Measurements from ENCODE around the gene PLSCR1.
"Not testable (repeated sequence)": the region's sequence is repeated elsewhere in the genome, so short reads cannot be mapped to it uniquely, and the experiment has no call there.

The PLSCR1 gene

DNA sequence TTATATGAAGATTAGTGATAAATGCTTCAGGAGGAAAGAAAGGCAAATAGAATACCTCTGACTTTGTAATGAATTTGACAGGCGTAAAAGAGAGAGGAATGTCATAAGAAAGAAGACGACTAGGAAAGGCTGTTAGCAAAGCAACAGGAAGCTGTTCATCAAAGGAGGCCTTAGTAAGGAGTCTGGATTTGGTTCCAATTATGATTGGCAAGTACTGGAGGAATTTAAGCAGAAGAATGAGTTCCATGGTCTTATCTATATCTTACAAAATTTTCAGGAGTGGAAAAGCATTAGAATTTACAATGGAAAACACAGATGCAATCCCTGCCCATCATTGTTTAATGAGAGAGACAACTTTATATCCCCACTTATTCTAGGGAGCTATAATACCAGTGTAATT is 13.8 kb downstream of the PLSCR1 start:
- no peak overlapping the region for H3K4me3 ChIP-seq (ENCODE audit: low read depth, low read length)
- H3K36me3 ChIP-seq (ENCODE audit: control insufficient read depth, insufficient read depth, low read length) = no peaks in the 10 kb centered on the region
- no peak overlapping the region for H3K9ac ChIP-seq (ENCODE audit: low read depth, low read length)
- H3K27me3 ChIP-seq (ENCODE audit: control insufficient read depth, insufficient read depth, low read length) = no peaks in the 10 kb centered on the region
- H3K4me1 ChIP-seq (ENCODE audit: control insufficient read depth, insufficient read depth, low read length) = peaks cover 9% of the 10 kb centered on the region
- no peaks in the 10 kb centered on the region for H3K9me3 ChIP-seq (ENCODE audit: control insufficient read depth, insufficient read depth, low read length)

DNA sequence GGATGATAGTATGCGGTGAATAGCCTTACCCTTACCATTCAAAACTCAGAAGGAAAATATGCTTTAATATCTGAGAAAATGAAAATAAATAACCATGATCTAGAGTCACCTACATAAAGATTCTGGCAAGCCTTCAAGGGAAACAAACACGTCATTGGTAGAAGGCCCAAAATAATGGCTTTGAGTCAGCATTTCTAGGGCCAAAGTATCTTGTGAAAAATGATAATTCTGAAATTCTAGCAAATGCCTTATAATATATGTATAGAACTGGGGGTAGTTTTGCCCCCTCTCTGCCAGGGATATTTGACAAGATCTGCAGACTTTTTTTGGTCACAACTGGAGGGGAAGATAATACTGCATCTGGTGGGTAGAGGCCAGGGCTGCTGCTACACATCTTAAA is 15.4 kb downstream of the PLSCR1 start:
- H3K27me3 ChIP-seq (ENCODE audit: control insufficient read depth, insufficient read depth, low read length) = no peaks in the 10 kb centered on the region
- H3K4me1 ChIP-seq (ENCODE audit: control insufficient read depth, insufficient read depth, low read length) = peaks cover 9% of the 10 kb centered on the region
- no peak overlapping the region for H3K9ac ChIP-seq (ENCODE audit: low read depth, low read length)
- H3K9me3 ChIP-seq (ENCODE audit: control insufficient read depth, insufficient read depth, low read length) = no peaks in the 10 kb centered on the region
- no peak overlapping the region for H3K4me3 ChIP-seq (ENCODE audit: low read depth, low read length)
- no peaks in the 10 kb centered on the region for H3K36me3 ChIP-seq (ENCODE audit: control insufficient read depth, insufficient read depth, low read length)

DNA sequence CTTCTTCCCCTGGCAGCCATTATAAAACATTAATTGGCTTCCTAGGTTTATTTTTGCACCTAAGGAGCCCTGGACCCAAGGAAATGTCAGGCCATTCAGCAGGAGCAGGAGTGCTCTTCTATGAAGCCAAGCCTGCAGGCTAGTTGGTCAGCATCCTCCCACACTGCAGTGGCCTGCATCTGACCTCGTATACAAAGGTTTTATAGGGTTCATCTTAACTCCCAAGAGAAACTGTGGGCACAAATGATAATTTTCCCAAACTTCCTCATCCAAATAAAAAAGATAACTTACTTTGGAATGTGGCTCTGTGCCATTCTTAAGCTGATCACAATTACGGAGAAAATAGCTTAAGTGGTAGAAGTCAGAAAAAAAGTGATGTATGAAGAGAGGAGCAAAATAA is 19.4 kb downstream of the PLSCR1 start:
- Histone ChIP-seq H3K27me3 (ENCODE audit: control insufficient read depth, insufficient read depth, low read length) (no peaks in the 10 kb centered on the region), H3K4me3 (ENCODE audit: low read depth, low read length) (no peak overlapping the region), H3K4me1 (ENCODE audit: control insufficient read depth, insufficient read depth, low read length) (peaks cover 18% of the 10 kb centered on the region), H3K36me3 (ENCODE audit: control insufficient read depth, insufficient read depth, low read length) (no peaks in the 10 kb centered on the region), H3K9me3 (ENCODE audit: control insufficient read depth, insufficient read depth, low read length) (no peaks in the 10 kb centered on the region), H3K9ac (ENCODE audit: low read depth, low read length) (no peak overlapping the region)

DNA sequence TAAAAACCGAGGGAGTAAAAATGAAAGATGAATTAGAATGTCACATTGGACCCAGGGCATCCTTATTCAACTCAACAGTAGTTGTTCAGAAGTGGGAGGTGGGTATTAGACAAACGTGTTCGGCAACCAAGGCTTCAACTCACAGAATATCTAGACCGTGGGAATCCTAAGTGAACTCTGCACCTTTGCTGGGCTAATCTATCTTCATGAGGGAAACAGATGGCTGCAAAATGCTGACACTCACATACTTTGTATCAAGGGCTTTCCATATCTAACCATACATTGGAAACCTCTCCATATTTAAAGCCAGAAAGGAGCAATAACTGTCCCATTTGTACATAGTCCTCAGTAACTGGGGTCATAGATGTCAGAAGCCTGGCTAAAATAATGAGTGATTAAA is 20.9 kb downstream of the PLSCR1 start:
- Histone ChIP-seq H3K36me3 (ENCODE audit: control insufficient read depth, insufficient read depth, low read length) (no peaks in the 10 kb centered on the region), H3K9me3 (ENCODE audit: control insufficient read depth, insufficient read depth, low read length) (no peaks in the 10 kb centered on the region), H3K4me1 (ENCODE audit: control insufficient read depth, insufficient read depth, low read length) (peaks cover 18% of the 10 kb centered on the region), H3K4me3 (ENCODE audit: low read depth, low read length) (no peak overlapping the region), H3K9ac (ENCODE audit: low read depth, low read length) (no peak overlapping the region), H3K27me3 (ENCODE audit: control insufficient read depth, insufficient read depth, low read length) (no peaks in the 10 kb centered on the region)

DNA sequence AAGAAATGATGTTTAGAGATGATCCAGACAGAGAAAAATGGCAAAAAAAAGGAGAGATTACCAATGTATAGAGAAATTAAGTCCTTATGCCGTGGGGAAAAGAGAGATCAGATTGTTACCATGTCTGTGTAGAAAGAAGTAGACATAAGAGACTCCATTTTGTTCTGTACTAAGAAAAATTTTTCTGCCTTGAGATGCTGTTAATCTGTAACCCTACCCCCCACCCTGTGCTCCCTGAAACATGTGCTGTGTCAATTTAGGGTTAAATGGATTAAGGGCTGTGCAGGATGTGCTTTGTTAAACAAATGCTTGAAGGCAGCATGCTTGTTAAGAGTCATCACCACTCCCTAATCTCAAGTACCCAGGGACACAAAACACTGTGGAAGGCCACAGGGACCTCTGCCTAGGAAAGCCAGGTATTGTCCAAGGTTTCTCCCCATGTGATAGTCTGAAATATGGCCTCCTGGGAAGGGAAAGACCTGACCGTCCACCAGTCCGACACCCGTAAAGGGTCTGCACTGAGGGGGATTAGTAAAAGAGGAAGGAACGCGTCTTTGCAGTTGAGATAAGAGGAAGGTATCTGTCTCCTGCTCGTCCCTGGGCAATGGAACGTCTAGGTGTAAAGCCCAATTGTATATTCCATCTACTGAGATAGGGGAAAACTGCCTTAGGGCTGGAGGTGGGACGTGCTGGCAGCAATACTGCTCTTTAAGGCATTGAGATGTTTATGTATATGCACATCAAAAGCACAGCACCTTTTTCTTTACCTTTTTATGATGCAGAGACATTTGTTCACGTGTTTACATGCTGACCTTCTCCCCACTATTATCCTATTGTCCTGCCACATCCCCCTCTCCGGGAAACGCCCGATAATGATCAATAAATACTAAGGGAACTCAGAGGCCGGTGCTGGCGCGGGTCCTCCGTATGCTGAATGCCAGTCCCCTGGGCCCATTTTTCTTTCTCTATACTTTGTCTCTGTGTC is 21.9 kb downstream of the PLSCR1 start:
- not testable (repeated sequence) for H3K27me3 ChIP-seq (ENCODE audit: control insufficient read depth, insufficient read depth, low read length); H3K9me3 ChIP-seq (ENCODE audit: control insufficient read depth, insufficient read depth, low read length); H3K9ac ChIP-seq (ENCODE audit: low read depth, low read length); H3K36me3 ChIP-seq (ENCODE audit: control insufficient read depth, insufficient read depth, low read length)
- Histone ChIP-seq H3K4me1 (ENCODE audit: control insufficient read depth, insufficient read depth, low read length) (peaks cover 18% of the 10 kb centered on the region), H3K4me3 (ENCODE audit: low read depth, low read length) (peak overlapping the region; percentile 30)

DNA sequence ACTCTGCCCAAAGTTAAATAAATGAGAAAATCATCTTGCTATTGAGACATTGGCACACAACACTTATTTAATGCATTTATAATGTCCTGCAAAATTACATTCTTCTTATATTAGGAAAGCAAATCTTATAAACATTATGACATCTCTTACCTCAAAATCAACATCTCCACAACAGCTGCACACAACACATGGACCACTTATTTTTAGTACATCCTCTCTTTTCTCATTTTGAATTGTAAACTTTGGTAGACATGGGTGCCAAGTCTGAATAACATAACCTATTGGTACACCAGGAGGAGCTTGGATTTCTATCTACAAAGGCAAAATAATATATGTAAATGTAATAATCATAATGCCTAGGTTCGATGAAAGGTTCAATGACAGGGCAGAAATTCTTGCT is 23.0 kb downstream of the PLSCR1 start:
- Histone ChIP-seq H3K9me3 (ENCODE audit: control insufficient read depth, insufficient read depth, low read length) (no peaks in the 10 kb centered on the region), H3K36me3 (ENCODE audit: control insufficient read depth, insufficient read depth, low read length) (no peaks in the 10 kb centered on the region), H3K9ac (ENCODE audit: low read depth, low read length) (no peak overlapping the region), H3K27me3 (ENCODE audit: control insufficient read depth, insufficient read depth, low read length) (no peaks in the 10 kb centered on the region), H3K4me3 (ENCODE audit: low read depth, low read length) (no peak overlapping the region), H3K4me1 (ENCODE audit: control insufficient read depth, insufficient read depth, low read length) (peaks cover 18% of the 10 kb centered on the region)

DNA sequence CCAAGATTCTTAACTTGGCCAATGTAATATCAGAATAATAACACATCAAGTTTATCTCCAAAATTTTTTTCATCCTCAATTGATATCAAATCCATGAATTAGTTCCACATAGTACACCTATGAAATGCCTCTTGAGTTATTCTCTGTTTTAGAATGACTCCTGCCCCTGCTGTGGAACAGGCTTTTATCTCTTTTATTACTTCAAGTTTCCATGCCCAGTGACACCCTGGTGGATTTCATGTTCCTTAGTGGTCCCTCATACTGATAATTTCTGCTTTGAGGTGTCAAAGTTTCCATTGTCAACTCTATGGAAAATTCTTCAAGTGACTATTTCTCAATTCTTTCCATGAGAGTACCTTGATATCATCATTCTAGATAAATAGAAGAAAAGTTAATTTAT is 24.6 kb downstream of the PLSCR1 start:
- Histone ChIP-seq H3K36me3 (ENCODE audit: control insufficient read depth, insufficient read depth, low read length) (no peaks in the 10 kb centered on the region), H3K9ac (ENCODE audit: low read depth, low read length) (no peak overlapping the region), H3K4me3 (ENCODE audit: low read depth, low read length) (no peak overlapping the region), H3K27me3 (ENCODE audit: control insufficient read depth, insufficient read depth, low read length) (no peaks in the 10 kb centered on the region), H3K9me3 (ENCODE audit: control insufficient read depth, insufficient read depth, low read length) (no peaks in the 10 kb centered on the region), H3K4me1 (ENCODE audit: control insufficient read depth, insufficient read depth, low read length) (peaks cover 15% of the 10 kb centered on the region)

DNA sequence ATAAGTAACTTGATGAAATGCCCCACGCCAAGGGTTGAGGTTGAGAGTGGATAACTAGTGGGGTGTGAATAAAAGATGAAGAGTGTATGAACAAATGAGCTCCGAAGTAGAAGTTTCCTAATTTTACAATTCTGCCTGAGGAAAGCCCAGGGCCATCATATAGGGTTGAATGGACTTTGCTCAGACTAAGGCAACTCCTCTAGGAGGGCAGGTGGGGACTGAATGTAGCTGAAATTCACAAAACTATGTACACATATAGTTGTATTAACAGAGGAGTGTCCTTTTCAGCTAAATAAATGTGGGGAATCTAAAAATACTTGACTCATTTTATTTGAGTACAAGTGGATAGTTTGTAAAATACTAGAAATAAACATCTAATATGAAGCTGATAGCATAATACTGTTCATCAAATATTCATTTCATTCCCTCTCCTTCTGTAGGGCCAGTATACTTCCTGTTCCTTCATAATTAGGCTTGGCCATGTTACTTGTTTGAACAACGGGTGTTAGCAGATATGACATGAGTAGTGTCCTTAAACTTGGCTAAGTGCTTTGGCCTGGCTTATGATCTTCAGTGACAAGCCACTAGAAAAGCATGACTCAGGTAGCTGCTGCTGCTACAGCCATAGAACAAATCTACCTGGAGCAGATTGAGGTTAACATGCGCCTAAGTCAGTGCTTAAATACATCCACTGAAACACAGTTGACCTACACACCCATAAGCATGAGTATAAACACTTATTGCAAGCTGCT is 26.5 kb downstream of the PLSCR1 start:
- Histone ChIP-seq H3K4me1 (ENCODE audit: control insufficient read depth, insufficient read depth, low read length) (peaks cover 9% of the 10 kb centered on the region), H3K36me3 (ENCODE audit: control insufficient read depth, insufficient read depth, low read length) (no peaks in the 10 kb centered on the region), H3K9ac (ENCODE audit: low read depth, low read length) (no peak overlapping the region), H3K4me3 (ENCODE audit: low read depth, low read length) (no peak overlapping the region), H3K9me3 (ENCODE audit: control insufficient read depth, insufficient read depth, low read length) (no peaks in the 10 kb centered on the region), H3K27me3 (ENCODE audit: control insufficient read depth, insufficient read depth, low read length) (no peaks in the 10 kb centered on the region)

DNA sequence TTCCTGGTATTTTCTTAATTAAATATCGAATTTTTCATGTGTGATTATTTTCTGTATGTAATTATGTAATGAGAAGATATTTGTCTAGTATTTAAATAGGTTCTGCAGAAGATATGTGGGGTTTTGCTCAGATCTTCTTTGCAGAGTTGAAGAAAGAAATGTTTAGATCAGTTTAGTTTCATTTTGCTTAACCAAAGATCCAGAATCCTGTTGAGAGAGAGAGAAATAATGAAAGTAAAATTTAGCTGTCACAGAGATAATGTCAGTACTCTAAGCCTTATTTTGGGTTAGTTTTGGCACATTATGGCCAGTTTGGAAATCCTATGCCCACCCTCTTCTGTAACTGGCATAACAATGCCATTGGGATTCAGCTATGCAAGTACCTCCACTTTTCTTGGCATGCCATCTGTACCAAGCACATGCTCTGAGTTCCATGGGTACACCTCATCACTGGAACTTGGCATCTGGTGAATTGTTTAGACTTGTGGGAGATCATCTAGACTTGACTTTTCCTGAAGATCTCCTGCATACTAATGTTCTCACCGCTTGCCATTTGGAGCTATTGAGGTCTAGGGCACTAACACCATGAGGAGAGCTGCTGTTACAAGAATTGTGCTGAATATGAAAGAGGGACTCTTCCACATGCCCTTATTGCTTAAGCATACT is 30.9 kb downstream of the PLSCR1 start:
- H3K4me1 ChIP-seq (ENCODE audit: control insufficient read depth, insufficient read depth, low read length) = peaks cover 7% of the 10 kb centered on the region
- no peaks in the 10 kb centered on the region for H3K27me3 ChIP-seq (ENCODE audit: control insufficient read depth, insufficient read depth, low read length)
- no peak overlapping the region for H3K9ac ChIP-seq (ENCODE audit: low read depth, low read length)
- H3K36me3 ChIP-seq (ENCODE audit: control insufficient read depth, insufficient read depth, low read length) = no peaks in the 10 kb centered on the region
- H3K9me3 ChIP-seq (ENCODE audit: control insufficient read depth, insufficient read depth, low read length) = no peaks in the 10 kb centered on the region
- no peak overlapping the region for H3K4me3 ChIP-seq (ENCODE audit: low read depth, low read length)

DNA sequence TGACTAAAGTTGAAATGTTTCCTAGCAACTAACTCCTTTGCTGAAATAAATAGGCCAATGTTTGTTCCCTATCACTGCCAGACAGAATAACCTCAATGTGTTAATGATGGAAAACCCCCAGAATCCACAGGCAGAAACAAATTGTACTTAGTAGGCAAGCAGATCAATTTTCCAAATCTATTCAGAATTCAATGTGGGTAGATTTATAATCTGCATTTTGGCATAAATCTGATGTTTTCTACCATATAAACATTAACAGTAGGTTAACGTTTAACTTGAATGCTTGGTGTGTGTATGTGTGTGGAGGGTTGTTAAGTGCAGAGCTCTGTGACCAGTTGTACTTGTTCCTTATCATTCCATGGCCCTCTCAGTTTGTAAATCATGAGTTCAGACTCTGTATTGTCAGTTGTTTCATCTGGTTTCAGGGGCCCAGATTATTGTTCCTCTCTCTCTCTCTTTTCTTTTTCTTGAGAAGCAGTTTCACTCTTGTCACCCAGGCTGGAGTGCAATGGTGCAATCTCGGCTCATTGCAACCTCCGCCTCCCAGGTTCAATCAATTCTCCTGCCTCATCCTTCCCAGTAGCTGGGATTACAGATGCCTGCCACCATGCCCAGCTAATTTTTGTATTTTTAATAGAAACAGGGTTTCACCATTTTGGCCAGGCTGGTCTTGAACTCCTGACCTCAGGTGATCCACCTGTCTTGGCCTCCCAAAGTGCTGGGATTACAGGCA is 32.8 kb downstream of the PLSCR1 start:
- H3K4me1 ChIP-seq (ENCODE audit: control insufficient read depth, insufficient read depth, low read length) = peaks cover 17% of the 10 kb centered on the region
- no peak overlapping the region for H3K4me3 ChIP-seq (ENCODE audit: low read depth, low read length)
- H3K27me3 ChIP-seq (ENCODE audit: control insufficient read depth, insufficient read depth, low read length) = no peaks in the 10 kb centered on the region
- H3K9me3 ChIP-seq (ENCODE audit: control insufficient read depth, insufficient read depth, low read length) = no peaks in the 10 kb centered on the region
- no peaks in the 10 kb centered on the region for H3K36me3 ChIP-seq (ENCODE audit: control insufficient read depth, insufficient read depth, low read length)
- H3K9ac ChIP-seq (ENCODE audit: low read depth, low read length) = no peak overlapping the region
